GM18907 (cell line): ENCODE data around the gene GALR3.

Source experiments
- ATAC-seq: cut with Tn5 transposase; IDR thresholded peaks from one replicate; pipeline ENCODE4 v1.9.1; 2021; ENCODE audit warnings: mild to moderate bottlenecking, moderate library complexity; ENCODE audit not compliant: unreplicated experiment

Gene GALR3

DNA sequence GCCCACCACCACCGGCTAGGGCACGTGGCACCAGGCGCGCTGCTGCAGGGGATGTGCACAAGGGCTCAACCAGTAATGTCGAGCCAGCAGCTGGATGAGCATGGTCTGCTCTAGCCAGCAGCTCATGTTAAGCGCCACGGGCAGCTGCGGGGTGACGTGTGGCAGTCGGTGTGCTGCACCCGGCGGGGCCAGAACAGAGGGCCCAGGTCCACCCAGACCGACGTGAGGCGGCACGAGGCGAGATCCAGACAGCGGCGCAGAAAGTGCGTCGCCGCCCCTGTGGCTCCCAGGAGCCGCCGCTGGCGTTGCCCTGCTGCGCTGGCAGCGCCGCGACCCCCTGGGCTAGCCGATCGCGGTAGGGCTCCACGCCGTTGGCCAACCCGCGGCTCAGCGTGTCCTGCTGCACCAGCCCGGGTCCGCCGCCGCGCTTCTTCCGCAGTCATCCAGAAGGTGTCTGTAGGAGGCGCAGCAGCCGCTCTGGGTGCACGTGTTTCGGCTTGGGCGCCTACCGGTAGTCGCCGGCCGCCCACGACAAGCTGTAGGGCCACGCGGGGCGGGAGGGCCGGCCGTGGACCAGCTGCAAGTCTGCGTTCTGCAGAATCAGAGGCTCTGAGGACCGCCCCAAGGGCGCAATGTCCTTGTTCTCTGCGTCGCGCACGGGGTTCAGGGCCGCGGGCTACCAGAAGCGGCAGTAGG lies 4.6 kb upstream of the GALR3 start:
- no peak for ATAC-seq

DNA sequence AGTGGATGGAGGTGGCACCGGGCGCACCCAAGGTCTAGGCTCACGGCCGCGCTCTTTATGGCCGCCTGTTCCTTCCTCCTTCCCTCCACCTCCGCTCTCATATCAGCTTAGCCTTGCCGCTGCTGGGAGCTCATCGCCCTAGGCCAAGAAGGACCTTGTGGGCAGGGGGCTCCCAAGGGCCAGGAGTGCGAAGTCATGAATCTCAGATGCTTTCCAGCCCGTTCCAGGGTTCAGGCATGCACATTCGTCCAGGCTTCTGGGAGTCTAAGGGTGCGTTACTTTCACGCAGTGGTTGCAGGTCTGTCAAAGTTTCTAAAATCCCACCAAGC lies 4.1 kb upstream of the GALR3 start:
- ATAC-seq, result no peak

DNA sequence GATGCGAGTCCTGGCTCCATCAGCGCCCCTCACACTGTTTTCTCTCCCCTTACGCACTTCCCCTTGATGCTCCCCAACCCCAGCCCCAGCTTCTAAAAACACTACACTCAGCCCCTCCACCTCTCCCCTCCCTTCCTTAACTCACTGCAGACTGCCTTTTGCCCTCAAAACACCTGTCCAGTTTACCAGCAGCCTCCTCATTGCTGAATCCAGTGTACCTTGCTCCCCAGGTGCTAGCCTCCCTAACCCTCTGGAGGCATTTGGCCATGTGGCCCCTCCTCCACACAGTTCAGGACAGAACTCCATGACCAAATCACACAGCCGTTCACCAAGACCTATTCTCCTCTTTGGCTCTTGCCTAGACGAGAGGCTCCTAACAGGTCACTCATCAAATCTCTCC lies 2.8 kb upstream of the GALR3 start:
- ATAC-seq, result no peak

DNA sequence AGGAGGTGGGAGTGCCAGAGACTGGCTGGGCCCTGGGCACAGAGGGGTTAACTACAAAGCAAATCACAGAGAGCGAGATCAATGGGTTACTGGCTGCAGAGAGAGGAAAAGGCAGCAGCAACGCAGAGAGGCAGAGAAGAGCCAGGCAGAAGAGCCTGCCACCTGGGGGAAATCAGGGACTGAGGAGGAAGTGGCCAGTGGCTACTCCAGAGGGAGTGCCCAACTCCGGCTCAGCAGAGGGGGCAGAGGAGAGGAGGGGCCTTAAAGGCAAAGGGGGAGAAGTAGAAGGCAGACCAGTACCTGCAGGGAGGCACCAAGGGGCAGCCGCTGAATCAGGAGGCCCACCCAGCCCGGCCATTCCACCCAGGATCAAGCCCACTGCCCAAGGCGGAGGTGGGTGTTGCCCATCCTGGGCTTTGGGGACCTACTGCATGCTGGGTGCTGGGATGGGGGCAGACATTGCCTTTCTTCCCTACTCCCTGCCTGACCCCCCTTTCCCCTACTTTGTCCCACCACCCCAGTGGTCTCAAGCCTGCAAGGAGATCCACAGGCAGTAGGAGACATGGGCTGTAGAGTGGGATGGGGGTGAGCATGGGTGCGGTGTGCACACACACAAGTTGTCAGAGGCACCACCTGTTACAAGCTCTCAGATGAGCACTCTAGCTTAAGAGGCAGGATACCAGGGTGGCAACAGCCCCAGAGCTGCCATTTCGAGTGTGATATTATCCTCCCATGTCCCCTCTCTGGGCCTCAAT lies 926 bp upstream of the GALR3 start:
- ATAC-seq, result no peak

DNA sequence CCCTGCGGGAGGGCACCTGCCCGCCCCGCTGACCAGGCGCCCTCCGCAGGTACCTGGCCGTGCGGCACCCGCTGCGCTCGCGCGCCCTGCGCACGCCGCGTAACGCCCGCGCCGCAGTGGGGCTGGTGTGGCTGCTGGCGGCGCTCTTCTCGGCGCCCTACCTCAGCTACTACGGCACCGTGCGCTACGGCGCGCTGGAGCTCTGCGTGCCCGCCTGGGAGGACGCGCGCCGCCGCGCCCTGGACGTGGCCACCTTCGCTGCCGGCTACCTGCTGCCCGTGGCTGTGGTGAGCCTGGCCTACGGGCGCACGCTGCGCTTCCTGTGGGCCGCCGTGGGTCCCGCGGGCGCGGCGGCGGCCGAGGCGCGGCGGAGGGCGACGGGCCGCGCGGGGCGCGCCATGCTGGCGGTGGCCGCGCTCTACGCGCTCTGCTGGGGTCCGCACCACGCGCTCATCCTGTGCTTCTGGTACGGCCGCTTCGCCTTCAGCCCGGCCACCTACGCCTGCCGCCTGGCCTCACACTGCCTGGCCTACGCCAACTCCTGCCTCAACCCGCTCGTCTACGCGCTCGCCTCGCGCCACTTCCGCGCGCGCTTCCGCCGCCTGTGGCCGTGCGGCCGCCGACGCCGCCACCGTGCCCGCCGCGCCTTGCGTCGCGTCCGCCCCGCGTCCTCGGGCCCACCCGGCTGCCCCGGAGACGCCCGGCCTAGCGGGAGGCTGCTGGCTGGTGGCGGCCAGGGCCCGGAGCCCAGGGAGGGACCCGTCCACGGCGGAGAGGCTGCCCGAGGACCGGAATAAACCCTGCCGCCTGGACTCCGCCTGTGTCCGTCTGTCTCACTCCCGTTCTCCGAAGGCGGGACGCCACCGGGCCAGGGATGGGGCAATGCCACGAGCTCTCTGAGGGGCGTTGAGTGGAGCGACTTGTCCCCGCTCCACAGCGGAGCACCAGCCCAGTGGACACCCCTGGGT lies 1.8 kb downstream of the GALR3 start:
- ATAC-seq, result no peak

DNA sequence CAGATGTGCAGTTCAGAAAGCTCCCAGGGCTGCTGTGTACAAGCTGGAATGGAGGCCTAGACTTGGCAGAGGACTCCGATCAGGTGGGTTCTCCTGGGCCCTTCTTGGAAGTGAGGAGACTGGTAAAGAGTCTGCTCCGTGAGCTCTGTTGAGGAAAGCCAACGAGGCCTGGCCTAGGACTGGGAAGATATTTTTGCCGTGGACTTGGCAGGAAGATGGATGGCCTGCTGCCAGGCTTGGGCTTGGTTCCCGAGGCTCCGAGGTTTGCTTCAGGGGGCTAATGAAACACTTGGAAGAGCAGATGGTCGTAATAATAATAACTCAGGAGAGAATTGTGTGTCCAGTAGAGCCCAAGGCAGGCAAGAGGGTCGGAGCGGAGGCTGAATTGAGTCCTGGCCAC lies 3.9 kb downstream of the GALR3 start:
- ATAC-seq, result no peak

DNA sequence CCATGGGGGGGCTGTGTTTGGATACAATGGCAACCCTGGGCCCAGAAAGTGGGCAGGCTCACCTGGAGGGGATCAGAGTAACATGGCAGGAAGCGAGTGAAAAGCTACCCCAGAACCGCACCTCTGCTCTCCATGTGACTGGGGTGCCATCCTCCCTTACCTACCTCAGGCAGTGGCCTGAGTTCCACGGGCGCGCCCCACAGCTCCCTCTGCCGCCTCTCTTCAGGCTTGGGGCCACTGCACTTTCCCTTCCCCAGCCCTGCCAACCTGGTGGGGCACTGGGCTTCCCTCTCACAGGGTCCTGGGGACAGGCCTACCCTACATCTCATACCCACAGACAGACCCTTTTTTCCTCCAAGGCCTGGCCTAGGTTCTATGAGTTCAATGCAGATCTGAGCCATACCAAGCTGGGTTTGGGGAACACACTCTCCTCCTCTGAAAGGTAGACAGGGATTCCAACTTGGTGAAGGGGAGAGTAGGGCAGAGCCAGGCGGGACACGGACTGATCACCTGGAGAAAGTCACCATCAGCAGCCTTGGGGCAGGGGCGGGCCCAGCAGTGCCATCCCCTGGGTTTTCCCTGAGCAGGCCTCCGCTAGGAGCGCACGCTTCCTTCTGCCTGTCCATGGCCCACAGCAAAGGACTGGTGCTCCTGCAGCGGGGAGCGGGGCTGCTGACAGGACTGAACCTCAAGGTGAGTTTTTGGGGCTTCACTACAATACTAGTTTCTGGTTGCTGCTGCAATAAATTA lies 7.1 kb downstream of the GALR3 start:
- ATAC-seq, result no peak

DNA sequence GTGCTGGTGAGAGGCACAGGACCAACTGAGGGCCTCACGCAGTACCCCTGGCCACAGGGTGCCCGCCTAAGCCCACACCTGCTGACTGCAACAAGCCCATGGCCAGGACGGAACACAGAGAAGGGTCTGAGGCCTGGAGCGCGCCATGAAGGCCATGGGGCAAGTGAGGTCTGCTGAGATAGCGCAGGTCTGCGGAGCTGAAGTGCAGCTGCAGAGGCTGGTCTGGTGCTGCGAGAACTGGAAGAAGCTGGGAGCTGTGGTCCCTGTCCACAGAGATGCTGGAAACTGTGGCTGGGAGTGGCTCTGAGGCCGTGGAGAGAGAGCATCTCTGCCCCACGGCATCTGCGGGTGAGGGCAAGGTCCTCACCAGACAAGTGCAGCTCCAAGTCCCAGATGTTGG lies 8.3 kb downstream of the GALR3 start:
- no peak for ATAC-seq

DNA sequence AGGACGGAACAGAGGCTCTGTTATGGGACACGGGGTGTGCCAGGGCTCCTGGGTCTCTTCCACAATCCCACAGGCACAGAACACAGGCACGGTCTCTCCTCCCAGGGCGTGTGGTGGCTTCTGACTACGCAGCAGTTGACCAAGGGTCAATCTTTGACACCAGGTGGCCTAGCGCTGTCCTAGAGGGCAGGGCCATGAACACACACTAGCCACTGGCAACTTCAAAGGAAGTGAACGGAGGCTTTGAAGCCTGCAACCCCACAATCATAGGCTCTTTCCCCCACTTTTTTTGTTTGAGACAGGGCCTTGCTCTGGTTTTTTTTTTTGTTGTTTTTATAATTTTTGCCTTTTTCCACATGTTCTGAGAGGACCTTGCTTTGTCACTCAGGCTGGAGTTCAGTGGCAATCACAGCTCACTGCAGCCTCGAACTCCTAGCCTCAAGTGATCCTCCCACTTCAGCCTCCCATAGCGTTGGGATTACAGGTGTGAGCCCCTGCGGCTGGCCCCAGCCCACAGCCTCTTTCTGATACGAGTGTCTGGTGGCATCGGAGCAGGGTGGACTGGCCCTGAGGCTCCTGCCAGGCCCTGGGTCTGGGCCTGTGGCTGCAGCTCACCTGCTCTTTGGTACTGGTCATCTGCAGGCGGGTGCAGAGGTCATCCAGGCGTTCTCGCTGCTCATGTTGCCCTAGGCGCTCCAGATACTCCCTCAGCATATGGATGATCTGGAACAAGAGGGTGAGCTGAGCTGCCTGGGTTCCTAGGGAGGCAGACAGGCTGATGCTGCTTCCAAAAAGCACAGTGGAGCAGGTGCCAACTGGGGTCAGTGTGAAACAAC lies 9.1 kb downstream of the GALR3 start:
- no peak for ATAC-seq

DNA sequence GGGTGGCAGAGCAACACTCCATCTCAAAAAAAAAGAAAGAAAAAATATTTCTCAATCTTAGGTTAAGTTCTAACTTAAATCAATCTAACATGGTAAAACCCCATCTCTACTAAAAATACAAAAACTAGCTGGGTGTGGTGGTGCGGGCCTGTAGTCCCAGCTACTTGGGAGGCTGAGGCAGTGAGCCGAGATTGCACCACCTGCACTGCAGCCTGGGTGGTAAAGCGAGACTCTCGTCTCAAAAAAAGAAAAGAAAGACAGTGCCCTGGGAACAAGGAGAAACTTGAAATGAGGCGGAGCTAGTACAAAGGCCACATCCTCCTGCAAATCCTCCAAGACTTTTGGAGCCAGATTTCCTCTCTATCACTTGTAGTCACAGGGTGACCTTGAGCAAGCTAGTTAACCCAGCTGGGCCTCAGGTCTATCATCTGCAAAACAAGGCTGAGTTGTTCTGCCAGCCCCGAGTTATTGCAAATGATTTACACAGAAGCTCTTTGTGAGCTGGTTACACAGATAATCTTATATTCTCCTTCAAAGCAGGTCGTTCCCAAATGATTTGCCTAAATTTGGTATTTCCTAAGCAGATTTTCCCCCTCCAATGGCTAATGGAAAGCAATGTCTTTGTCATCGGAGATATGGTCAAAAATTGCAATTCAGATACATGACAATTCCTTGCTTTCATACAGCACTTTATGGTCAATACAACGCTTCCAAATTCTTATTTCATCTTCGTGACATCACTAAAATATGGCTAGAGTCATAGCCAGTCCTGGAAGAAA lies 19.0 kb downstream of the GALR3 start:
- ATAC-seq, result no peak

DNA sequence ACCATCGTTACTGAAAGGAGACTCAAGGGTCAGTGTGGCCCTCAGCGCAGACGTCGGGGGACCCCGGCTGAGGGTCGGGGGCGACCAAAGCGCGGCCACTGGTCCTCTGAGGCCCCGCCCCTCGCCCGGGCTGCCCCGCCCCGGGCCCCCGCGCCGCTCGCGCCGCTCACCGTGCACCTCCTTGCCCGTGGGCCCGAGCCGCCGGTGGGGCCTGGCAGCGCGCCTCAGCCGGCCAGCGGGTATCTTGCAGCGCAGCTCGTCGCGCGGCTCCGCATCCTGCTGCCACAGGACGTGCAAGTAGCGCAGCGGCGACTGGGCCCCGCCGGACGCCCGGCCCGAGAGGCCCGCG lies 20.5 kb downstream of the GALR3 start:
- ATAC-seq, result peak; percentile 49

DNA sequence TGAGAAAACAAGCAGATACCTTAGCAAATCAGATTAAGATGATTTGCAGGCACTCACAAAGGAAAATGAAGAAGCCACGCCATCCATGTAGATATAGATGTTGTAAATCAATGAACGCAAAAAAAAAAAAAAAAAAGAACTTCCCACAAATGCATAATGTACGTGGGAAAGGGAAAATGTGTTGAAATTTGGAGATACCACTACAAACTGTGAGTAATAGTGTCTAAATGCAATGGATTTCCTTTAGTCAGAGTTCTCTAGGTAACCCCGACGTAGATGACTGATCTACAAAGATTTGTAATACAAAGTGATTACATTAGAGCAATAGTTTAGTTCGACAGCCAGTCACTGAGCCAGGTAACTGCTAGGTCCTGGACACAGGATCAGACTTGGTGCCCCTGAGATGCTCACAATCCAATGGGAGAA lies 21.7 kb downstream of the GALR3 start:
- ATAC-seq, result no peak

DNA sequence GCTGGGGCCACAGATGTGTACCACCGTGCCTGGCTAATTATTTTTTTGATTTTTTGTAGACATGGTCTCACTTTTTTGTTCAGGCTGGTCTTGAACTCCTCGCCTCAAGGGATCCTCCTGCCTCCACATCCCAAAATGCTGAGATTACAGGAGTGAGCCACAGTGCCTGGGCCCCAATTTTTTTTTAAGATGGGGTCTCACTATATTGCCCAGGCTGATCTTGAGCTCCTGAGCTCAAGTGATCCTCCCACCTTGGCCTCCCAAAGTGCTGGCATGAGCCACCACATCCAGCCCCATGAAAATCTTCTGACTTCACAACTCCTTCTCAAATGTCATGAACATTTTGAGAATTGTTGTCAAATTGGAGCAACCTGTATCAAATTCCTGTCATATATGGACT lies 23.3 kb downstream of the GALR3 start:
- no peak for ATAC-seq

DNA sequence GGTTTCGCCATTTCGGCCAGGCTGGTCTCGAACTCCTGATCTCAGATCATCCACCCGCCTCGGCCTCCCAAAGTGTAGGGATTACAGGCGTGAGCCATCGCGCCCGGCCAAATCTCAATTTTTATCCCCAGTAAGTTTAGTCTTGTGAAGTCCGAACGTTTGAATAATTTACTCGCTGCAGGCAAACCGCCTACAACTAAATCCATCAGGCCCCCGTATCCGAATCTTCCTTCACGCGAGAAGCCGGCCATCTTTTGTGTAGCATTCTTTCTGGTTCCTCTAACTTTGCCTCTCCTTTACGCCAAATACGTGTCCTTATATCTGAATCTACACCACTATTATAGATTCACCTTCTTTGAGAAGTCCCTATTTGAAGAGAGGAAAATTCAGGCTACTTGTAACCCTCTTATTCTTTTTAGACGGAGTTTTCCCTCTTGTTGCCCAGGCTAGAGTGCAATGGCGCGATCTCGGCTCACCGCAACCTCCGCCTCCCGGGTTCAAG lies 25.5 kb downstream of the GALR3 start:
- no peak for ATAC-seq

DNA sequence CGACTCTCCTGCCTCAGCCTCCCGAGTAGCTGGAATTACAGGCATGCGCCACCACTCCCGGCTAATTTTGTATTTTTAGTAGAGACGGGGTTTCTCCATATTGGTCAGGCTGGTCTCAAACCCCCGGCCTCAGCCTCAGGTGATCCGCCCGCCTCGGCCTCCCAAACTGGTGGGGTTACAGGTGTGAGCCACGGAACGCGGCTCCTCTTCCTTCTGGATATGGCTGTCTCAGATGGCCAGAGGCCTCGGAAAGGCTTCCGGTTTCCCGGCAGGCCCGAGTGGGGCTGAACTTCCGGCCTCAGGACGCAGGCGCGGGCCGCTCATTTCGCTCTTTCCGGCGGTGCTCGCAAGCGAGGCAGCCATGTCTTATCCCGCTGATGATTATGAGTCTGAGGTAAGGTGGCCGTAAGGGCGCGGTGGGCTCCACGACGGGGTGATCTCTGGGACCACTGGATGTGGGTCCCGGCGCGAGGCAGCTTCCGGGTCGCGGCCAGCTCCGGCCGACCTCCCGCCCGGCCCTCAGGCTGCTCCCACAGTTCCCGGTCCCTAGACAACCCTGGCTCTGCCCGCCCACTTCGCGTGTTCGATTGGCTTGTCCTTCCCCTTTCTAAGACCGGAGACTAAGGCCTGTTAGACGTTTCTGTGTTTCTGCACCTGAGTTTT lies 26.0 kb downstream of the GALR3 start, which contains the start of gene EIF3L:
EIF3L (plus strand) TSS at position 331 of the 663 bp plus-strand sequence; CDS start at position 362, 31 bp downstream.
- peak; percentile 68 for ATAC-seq

DNA sequence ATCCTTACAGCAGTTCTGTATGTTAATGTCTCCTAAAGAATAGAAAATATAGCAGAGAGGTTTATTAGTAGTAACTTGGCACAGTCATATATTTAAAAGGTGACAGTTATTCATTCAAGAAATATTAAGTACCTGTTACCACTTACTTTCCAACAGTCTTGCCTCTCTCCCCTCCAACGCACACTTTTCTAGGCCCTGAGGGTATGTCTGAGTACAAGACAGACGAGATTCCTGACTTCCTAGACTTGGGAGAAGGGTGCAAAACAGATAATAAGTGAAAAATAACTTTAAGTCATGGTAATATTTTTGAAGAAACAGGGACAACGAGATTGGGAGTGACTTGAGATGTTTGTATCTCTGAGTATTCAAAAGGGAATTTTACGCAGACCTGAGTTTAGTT lies 27.6 kb downstream of the GALR3 start:
- no peak for ATAC-seq

DNA sequence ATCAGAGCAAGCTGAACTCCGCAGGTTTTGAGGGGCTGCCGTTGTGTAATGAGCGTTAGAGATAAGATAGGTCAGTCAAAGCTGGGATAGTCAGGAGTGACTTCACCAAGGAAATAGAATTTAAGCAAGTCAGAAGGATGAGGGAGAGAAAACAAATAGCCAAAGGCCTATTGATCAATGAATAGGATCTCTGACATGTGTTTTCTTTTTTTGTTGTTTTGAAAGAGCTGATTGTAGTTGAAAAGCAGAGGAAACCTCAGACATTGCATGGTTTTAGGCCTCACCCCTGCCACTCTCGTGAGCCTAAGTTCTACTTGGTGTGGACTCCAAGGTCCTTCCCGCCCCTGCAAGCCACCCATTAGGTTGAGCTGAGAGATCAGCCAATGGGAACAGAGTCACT lies 29.2 kb downstream of the GALR3 start:
- ATAC-seq, result no peak

DNA sequence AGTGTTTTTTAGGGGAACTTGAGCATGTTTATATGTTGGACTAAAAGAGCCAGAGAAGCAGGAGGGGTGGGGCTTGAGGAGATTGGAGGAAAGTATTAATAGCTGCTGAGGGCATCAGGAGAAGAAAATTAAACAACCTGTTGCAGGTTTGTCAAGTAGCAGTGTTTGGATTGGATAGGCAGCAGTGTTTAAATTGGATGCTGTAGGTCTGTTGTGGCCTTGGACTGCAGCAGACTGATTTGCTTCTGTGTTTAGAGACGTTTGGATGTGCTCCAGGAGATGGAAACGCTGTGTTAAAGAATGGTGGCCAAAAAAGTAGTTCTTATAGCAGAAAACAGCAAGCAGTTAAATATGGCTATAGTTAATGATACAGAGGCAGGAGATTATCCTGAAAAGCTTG lies 31.8 kb downstream of the GALR3 start:
- no peak for ATAC-seq

DNA sequence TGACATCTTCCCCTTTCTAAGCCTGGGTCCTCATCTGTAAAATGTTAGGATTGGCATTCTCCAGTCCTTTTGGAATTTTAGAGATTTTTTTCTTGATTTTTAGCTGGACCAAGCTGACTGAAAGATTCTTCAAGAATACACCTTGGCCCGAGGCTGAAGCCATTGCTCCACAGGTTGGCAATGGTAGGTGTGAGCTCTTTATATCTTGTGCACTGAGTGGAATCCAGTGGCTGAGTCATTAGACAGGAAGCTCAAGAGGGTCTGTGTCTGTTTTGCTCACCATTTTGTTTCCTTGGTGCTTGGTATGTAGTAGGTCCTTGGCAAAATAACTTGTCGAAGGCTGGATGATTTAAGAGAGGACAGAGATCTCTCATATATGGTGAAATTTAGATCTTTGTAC lies 32.3 kb downstream of the GALR3 start:
- ATAC-seq, result no peak
